Measurements from ENCODE around the gene GRIK3. TPM values are rescaled to one million over a fixed set of nuclear protein-coding genes. Genes with fewer than 3 reads are reported as not detected.

GRIK3 gene
- total RNA-seq, 5 donors from 2014 or later (not counting 1 experiment from before 2014, with no cell fraction given), result 0.03 TPM; not detected in 4

GRCh38 chr1:37068260-37068659 is 33.9 kb upstream of the GRIK3 start:
- 43% methylated on average over 2 of the region's 3 CpGs for WGBS (ENCODE audit: insufficient coverage)
- Histone ChIP-seq H3K27me3 (replicated peaks in 1 of 2; ENCODE audit: control insufficient read depth in 2 of 2, extremely low read depth in 1 of 2, insufficient read depth in 2 of 2, low read length in 1 of 2) (peaks cover 0 to 27% of the 10 kb centered on the region in 2 experiments), H3K9me3 (no peaks in the 10 kb centered on the region), H3K4me3 (ENCODE audit: control insufficient read depth in 1 of 2, extremely low read depth in 1 of 2, low read length in 1 of 2) (no peak overlapping the region), H3K27ac (ENCODE audit: low read length) (no peak overlapping the region), H3K36me3 (ENCODE audit: control insufficient read depth in 2 of 2, extremely low read depth in 1 of 2, insufficient read depth in 1 of 2, low read length in 1 of 2) (no peaks in the 10 kb centered on the region), H3K4me1 (ENCODE audit: control insufficient read depth in 1 of 2, extremely low read depth in 1 of 2, insufficient read depth in 2 of 2, low read length in 2 of 2) (no peaks in the 10 kb centered on the region)
- ATAC-seq (replicated peaks in 1 of 4) (no peak), DNase-seq (no peak)
- H3K27me3 Mint-ChIP-seq, result peaks cover 27 to 33% of the 10 kb centered on the region in 2 donors
- ChIA-PET POLR2A (no interaction called here), CTCF (no interaction called here)
- no peak overlapping the region for H3K27ac Mint-ChIP-seq
- no peaks in the 10 kb centered on the region for H3K36me3 Mint-ChIP-seq
- no peak overlapping the region for H3K4me3 Mint-ChIP-seq
- no peaks in the 10 kb centered on the region for H3K4me1 Mint-ChIP-seq
- no peaks in the 10 kb centered on the region for H3K9me3 Mint-ChIP-seq

GRCh38 chr1:37064039-37064438 is 29.7 kb upstream of the GRIK3 start:
- H3K27me3 ChIP-seq (replicated peaks in 1 of 2; ENCODE audit: control insufficient read depth in 2 of 2, extremely low read depth in 1 of 2, insufficient read depth in 2 of 2, low read length in 1 of 2), result peaks cover 0 to 15% of the 10 kb centered on the region in 2 experiments
- CTCF ChIA-PET, result no interaction called here
- ATAC-seq (replicated peaks in 1 of 4) (no peak), DNase-seq (no peak)
- H3K27me3 Mint-ChIP-seq, result peaks cover 18 to 23% of the 10 kb centered on the region in 2 donors
- H3K4me3 ChIP-seq (ENCODE audit: control insufficient read depth in 1 of 2, extremely low read depth in 1 of 2, low read length in 1 of 2), result no peak overlapping the region
- H3K36me3 Mint-ChIP-seq, result no peaks in the 10 kb centered on the region
- H3K27ac Mint-ChIP-seq, result no peak overlapping the region
- H3K4me3 Mint-ChIP-seq, result no peak overlapping the region
- H3K27ac ChIP-seq (ENCODE audit: low read length), result no peak overlapping the region
- no peaks in the 10 kb centered on the region for H3K4me1 ChIP-seq (ENCODE audit: control insufficient read depth in 1 of 2, extremely low read depth in 1 of 2, insufficient read depth in 2 of 2, low read length in 2 of 2)
- POLR2A ChIA-PET, result no interaction called here
- no peaks in the 10 kb centered on the region for H3K4me1 Mint-ChIP-seq
- 33% methylated on average over 1 of the region's 4 CpGs for WGBS (ENCODE audit: insufficient coverage)
- H3K9me3 ChIP-seq, result no peaks in the 10 kb centered on the region
- H3K9me3 Mint-ChIP-seq, result no peaks in the 10 kb centered on the region
- H3K36me3 ChIP-seq (ENCODE audit: control insufficient read depth in 2 of 2, extremely low read depth in 1 of 2, insufficient read depth in 1 of 2, low read length in 1 of 2), result no peaks in the 10 kb centered on the region

- no peak overlapping the region for H3K4me3 ChIP-seq (ENCODE audit: control insufficient read depth in 1 of 2, extremely low read depth in 1 of 2, low read length in 1 of 2)
- WGBS (ENCODE audit: insufficient coverage), result 42% methylated on average over 2 of the region's 8 CpGs
- no peak overlapping the region for H3K4me3 Mint-ChIP-seq
- H3K27ac Mint-ChIP-seq, result no peak overlapping the region
- no peaks in the 10 kb centered on the region for H3K4me1 Mint-ChIP-seq
- no peaks in the 10 kb centered on the region for H3K9me3 ChIP-seq
- DNase-seq (no peak), ATAC-seq (replicated peaks in 1 of 4) (no peak)
- ChIA-PET CTCF (no interaction called here), POLR2A (no interaction called here)
- H3K27me3 ChIP-seq (replicated peaks in 1 of 2; ENCODE audit: control insufficient read depth in 2 of 2, extremely low read depth in 1 of 2, insufficient read depth in 2 of 2, low read length in 1 of 2), result peaks cover 0 to 3% of the 10 kb centered on the region in 2 experiments
- peaks cover 4 to 21% of the 10 kb centered on the region in 2 donors for H3K27me3 Mint-ChIP-seq
- H3K36me3 Mint-ChIP-seq, result no peaks in the 10 kb centered on the region
- H3K27ac ChIP-seq (ENCODE audit: low read length), result no peak overlapping the region
- H3K36me3 ChIP-seq (ENCODE audit: control insufficient read depth in 2 of 2, extremely low read depth in 1 of 2, insufficient read depth in 1 of 2, low read length in 1 of 2), result no peaks in the 10 kb centered on the region
- no peaks in the 10 kb centered on the region for H3K9me3 Mint-ChIP-seq
- H3K4me1 ChIP-seq (ENCODE audit: control insufficient read depth in 1 of 2, extremely low read depth in 1 of 2, insufficient read depth in 2 of 2, low read length in 2 of 2), result no peaks in the 10 kb centered on the region
Observed at GRCh38 chr1:37059346-37059745, 25.0 kb upstream of the GRIK3 start.

GRCh38 chr1:37058424-37058988 is 24.2 kb upstream of the GRIK3 start:
- Mint-ChIP-seq H3K4me3 (no peak overlapping the region), H3K36me3 (no peaks in the 10 kb centered on the region), H3K9me3 (no peaks in the 10 kb centered on the region), H3K27ac (no peak overlapping the region), H3K4me1 (no peaks in the 10 kb centered on the region), H3K27me3 (peaks cover 2 to 21% of the 10 kb centered on the region in 2 donors)
- Histone ChIP-seq H3K4me3 (ENCODE audit: control insufficient read depth in 1 of 2, extremely low read depth in 1 of 2, low read length in 1 of 2) (no peak overlapping the region), H3K36me3 (ENCODE audit: control insufficient read depth in 2 of 2, extremely low read depth in 1 of 2, insufficient read depth in 1 of 2, low read length in 1 of 2) (no peaks in the 10 kb centered on the region), H3K9me3 (no peaks in the 10 kb centered on the region), H3K27me3 (replicated peaks in 1 of 2; ENCODE audit: control insufficient read depth in 2 of 2, extremely low read depth in 1 of 2, insufficient read depth in 2 of 2, low read length in 1 of 2) (no peaks in the 10 kb centered on the region), H3K4me1 (ENCODE audit: control insufficient read depth in 1 of 2, extremely low read depth in 1 of 2, insufficient read depth in 2 of 2, low read length in 2 of 2) (no peaks in the 10 kb centered on the region), H3K27ac (ENCODE audit: low read length) (no peak overlapping the region)
- no peak for ATAC-seq (replicated peaks in 1 of 4)
- CTCF ChIA-PET, result no interaction called here
- no peak for DNase-seq
- POLR2A ChIA-PET, result no interaction called here
- WGBS (ENCODE audit: insufficient coverage), result 77% methylated on average over 3 of the region's 5 CpGs

- ATAC-seq (replicated peaks in 1 of 4) (no peak), DNase-seq (no peak)
- Histone ChIP-seq H3K9me3 (no peaks in the 10 kb centered on the region), H3K27me3 (replicated peaks in 1 of 2; ENCODE audit: control insufficient read depth in 2 of 2, extremely low read depth in 1 of 2, insufficient read depth in 2 of 2, low read length in 1 of 2) (peaks cover 0 to 5% of the 10 kb centered on the region in 2 experiments), H3K27ac (ENCODE audit: low read length) (no peak overlapping the region), H3K36me3 (ENCODE audit: control insufficient read depth in 2 of 2, extremely low read depth in 1 of 2, insufficient read depth in 1 of 2, low read length in 1 of 2) (no peaks in the 10 kb centered on the region), H3K4me3 (ENCODE audit: control insufficient read depth in 1 of 2, extremely low read depth in 1 of 2, low read length in 1 of 2) (no peak overlapping the region), H3K4me1 (ENCODE audit: control insufficient read depth in 1 of 2, extremely low read depth in 1 of 2, insufficient read depth in 2 of 2, low read length in 2 of 2) (no peaks in the 10 kb centered on the region)
- ChIA-PET POLR2A (no interaction called here), CTCF (no interaction called here)
- H3K27me3 Mint-ChIP-seq, result peaks cover 2 to 24% of the 10 kb centered on the region in 2 donors
- H3K9me3 Mint-ChIP-seq, result no peaks in the 10 kb centered on the region
- H3K36me3 Mint-ChIP-seq, result no peaks in the 10 kb centered on the region
- no peaks in the 10 kb centered on the region for H3K4me1 Mint-ChIP-seq
- WGBS (ENCODE audit: insufficient coverage), result 7% methylated on average over 2 of the region's 6 CpGs
- no peak overlapping the region for H3K27ac Mint-ChIP-seq
- no peak overlapping the region for H3K4me3 Mint-ChIP-seq
Observed at GRCh38 chr1:37056325-37056724, 22.0 kb upstream of the GRIK3 start.

GRCh38 chr1:37055631-37056030 is 21.3 kb upstream of the GRIK3 start:
- no peak overlapping the region for H3K27ac ChIP-seq (ENCODE audit: low read length)
- H3K36me3 Mint-ChIP-seq, result no peaks in the 10 kb centered on the region
- H3K36me3 ChIP-seq (ENCODE audit: control insufficient read depth in 2 of 2, extremely low read depth in 1 of 2, insufficient read depth in 1 of 2, low read length in 1 of 2), result no peaks in the 10 kb centered on the region
- 55% methylated on average over 3 of the region's 3 CpGs for WGBS (ENCODE audit: insufficient coverage)
- H3K4me1 Mint-ChIP-seq, result no peaks in the 10 kb centered on the region
- ChIA-PET POLR2A (no interaction called here), CTCF (no interaction called here)
- H3K27me3 Mint-ChIP-seq, result peaks cover 2 to 17% of the 10 kb centered on the region in 2 donors
- ATAC-seq (replicated peaks in 1 of 4) (no peak), DNase-seq (no peak)
- H3K9me3 Mint-ChIP-seq, result no peaks in the 10 kb centered on the region
- no peaks in the 10 kb centered on the region for H3K9me3 ChIP-seq
- peaks cover 0 to 12% of the 10 kb centered on the region in 2 experiments for H3K27me3 ChIP-seq (replicated peaks in 1 of 2; ENCODE audit: control insufficient read depth in 2 of 2, extremely low read depth in 1 of 2, insufficient read depth in 2 of 2, low read length in 1 of 2)
- H3K4me3 Mint-ChIP-seq, result no peak overlapping the region
- no peak overlapping the region for H3K4me3 ChIP-seq (ENCODE audit: control insufficient read depth in 1 of 2, extremely low read depth in 1 of 2, low read length in 1 of 2)
- no peak overlapping the region for H3K27ac Mint-ChIP-seq
- H3K4me1 ChIP-seq (ENCODE audit: control insufficient read depth in 1 of 2, extremely low read depth in 1 of 2, insufficient read depth in 2 of 2, low read length in 2 of 2), result no peaks in the 10 kb centered on the region

- no peaks in the 10 kb centered on the region for H3K9me3 ChIP-seq
- ATAC-seq (replicated peaks in 1 of 4) (no peak), DNase-seq (no peak)
- no peaks in the 10 kb centered on the region for H3K9me3 Mint-ChIP-seq
- H3K4me1 ChIP-seq (ENCODE audit: control insufficient read depth in 1 of 2, extremely low read depth in 1 of 2, insufficient read depth in 2 of 2, low read length in 2 of 2), result no peaks in the 10 kb centered on the region
- no peak overlapping the region for H3K4me3 Mint-ChIP-seq
- H3K4me3 ChIP-seq (ENCODE audit: control insufficient read depth in 1 of 2, extremely low read depth in 1 of 2, low read length in 1 of 2), result no peak overlapping the region
- peaks cover 2 to 18% of the 10 kb centered on the region in 2 donors for H3K27me3 Mint-ChIP-seq
- H3K36me3 ChIP-seq (ENCODE audit: control insufficient read depth in 2 of 2, extremely low read depth in 1 of 2, insufficient read depth in 1 of 2, low read length in 1 of 2), result no peaks in the 10 kb centered on the region
- no peak overlapping the region for H3K27ac ChIP-seq (ENCODE audit: low read length)
- no peaks in the 10 kb centered on the region for H3K36me3 Mint-ChIP-seq
- no peaks in the 10 kb centered on the region for H3K4me1 Mint-ChIP-seq
- 80% methylated on average over 1 of the region's 5 CpGs for WGBS (ENCODE audit: insufficient coverage)
- peaks cover 0 to 14% of the 10 kb centered on the region in 2 experiments for H3K27me3 ChIP-seq (replicated peaks in 1 of 2; ENCODE audit: control insufficient read depth in 2 of 2, extremely low read depth in 1 of 2, insufficient read depth in 2 of 2, low read length in 1 of 2)
- H3K27ac Mint-ChIP-seq, result no peak overlapping the region
- ChIA-PET POLR2A (interaction anchor here in 1 of 2 donors (0.5 kb wide), 1 partner anchor 30 kb away, joined by 3 read pairs; no protein-coding TSS in a partner anchor), CTCF (no interaction called here)
Observed at GRCh38 chr1:37053173-37053572, 18.9 kb upstream of the GRIK3 start.

Data from T-cell (primary cell).